HCT116 (cell line): ENCODE results near the gene SNCAIP. TPM values are rescaled to one million over a fixed set of nuclear protein-coding genes. Genes with fewer than 3 reads are reported as not detected.

Source experiments
- ATAC-seq: fragments of 200-7000 bp; cut with Tn5 transposase; 2 replicates; pipeline ENCODE4 v1.9.1; 2020; ENCODE audit warnings: mild to moderate bottlenecking, moderate library complexity
- BruUV-seq: library from RNA; stranded (reverse); fragments of 400-500 nt; replicated peaks from 2 replicates; lab custom pipeline; 2021; lab: Mats Ljungman, UMichigan
- CTCF ChIA-PET: fragments of 300-600 bp; sonication (Branson Sonifier 250); formaldehyde crosslinking; loops from one replicate; lab custom pipeline; 2021; ENCODE audit warnings: antibody characterized with exemption; lab: Charles Lee
- POLR2A ChIA-PET: fragments of 300-600, 350-600 bp; sonication (Branson Sonifier 250); formaldehyde crosslinking; loops from one replicate; lab custom pipeline; 2021; ENCODE audit warnings: antibody characterized with exemption; lab: Charles Lee
- RAD21 ChIA-PET, 2 experiments: fragments of 300-600 bp; sonication (Branson Sonifier 250); formaldehyde crosslinking; loops; one replicate each; lab custom pipeline; 2023; ENCODE audit warnings: low total read pairs in 2 of 2; ENCODE audit not compliant: uncharacterized antibody in 2 of 2, unreplicated experiment in 2 of 2, low non-redundant PET in 1 of 2; lab: Charles Lee
- DNase-seq: peaks from one replicate; pipeline ENCODE4 v3.0.0-alpha.2; 2010; ENCODE audit warnings: low read depth, low spot score
- H2AFZ ChIP-seq: fragments of 200-600 bp; shearing (Covaris generic), sonication (generic); 2 replicates; pipeline ENCODE4 v1.6.1; 2017; ENCODE audit warnings: low read depth, mixed run types, mixed read lengths, antibody characterized with exemption, low read length; ENCODE audit not compliant: poor library complexity, severe bottlenecking
- H3K27ac ChIP-seq: 2 replicates; pipeline ENCODE4 v1.5.1; 2012; ENCODE audit warnings: low read depth, low read length
- H3K27me3 ChIP-seq: fragments of 200-600 bp; sonication (generic); 2 replicates; pipeline ENCODE4 v1.6.1; 2016; ENCODE audit warnings: mixed run types, low read length, mixed read lengths; ENCODE audit not compliant: insufficient read depth
- H3K36me3 ChIP-seq, 2 experiments: fragments of 200-500 bp in 1 of 2; fragments of 200-600 bp in 1 of 2; sonication (Bioruptor generic) in 1 of 2; sonication (generic) in 1 of 2; 2 replicates each; pipeline versions ENCODE4 v1.5.1 to v1.6.1; 2014 to 2016; ENCODE audit warnings: low read length in 2 of 2, inconsistent platforms in 1 of 2, mixed read lengths in 1 of 2, mixed run types in 1 of 2; ENCODE audit not compliant: insufficient read depth in 2 of 2, control insufficient read depth in 1 of 2
- H3K4me1 ChIP-seq, 2 experiments: fragments of 200-600 bp in 1 of 2; sonication (generic) in 1 of 2; 2 replicates each; pipeline versions ENCODE4 v1.5.1 to v1.6.1; 2012 to 2017; ENCODE audit warnings: low read length in 2 of 2, inconsistent platforms in 1 of 2, mild to moderate bottlenecking in 1 of 2, mixed read lengths in 1 of 2, mixed run types in 1 of 2, moderate library complexity in 1 of 2; ENCODE audit not compliant: insufficient read depth in 2 of 2, control insufficient read depth in 1 of 2
- H3K4me2 ChIP-seq: fragments of 200-600 bp; sonication (generic); 2 replicates; pipeline ENCODE4 v1.6.1; 2017; ENCODE audit warnings: mixed run types, low read length, mixed read lengths
- H3K4me3 ChIP-seq, 2 experiments: fragments of 200-600 bp in 1 of 2; sonication (generic) in 1 of 2; replicated peaks in 1 of 2; 2 replicates each; pipeline ENCODE4 v1.5.1; 2011 to 2016; ENCODE audit warnings: low read length in 2 of 2, control low read depth in 1 of 2, low read depth in 1 of 2, mild to moderate bottlenecking in 1 of 2, mixed read lengths in 1 of 2, mixed run types in 1 of 2
- H3K79me2 ChIP-seq: fragments of 200-600 bp; sonication (generic); 2 replicates; pipeline ENCODE4 v1.6.1; 2017; ENCODE audit warnings: mild to moderate bottlenecking, mixed run types, low read length, moderate library complexity, mixed read lengths; ENCODE audit not compliant: insufficient read depth
- H3K9ac ChIP-seq: fragments of 200-600 bp; sonication (generic); 2 replicates; pipeline ENCODE4 v1.6.1; 2016; ENCODE audit warnings: low read length, mixed read lengths
- H3K9me2 ChIP-seq: fragments of 200-600 bp; sonication (generic), shearing (Covaris generic); 2 replicates; pipeline ENCODE4 v1.6.1; 2017; ENCODE audit warnings: mixed run types, mild to moderate bottlenecking, moderate library complexity; ENCODE audit not compliant: insufficient read depth
- H3K9me3 ChIP-seq, 2 experiments: fragments of 200-500 bp in 1 of 2; fragments of 200-600 bp in 1 of 2; sonication (Bioruptor generic) in 1 of 2; sonication (generic) in 1 of 2; 2 replicates each; pipeline ENCODE4 v1.6.1; 2014 to 2017; ENCODE audit warnings: low read length in 2 of 2, mixed read lengths in 2 of 2, inconsistent platforms in 1 of 2, low read depth in 1 of 2, mild to moderate bottlenecking in 1 of 2, mixed run types in 1 of 2, moderate library complexity in 1 of 2; ENCODE audit not compliant: control insufficient read depth in 1 of 2, insufficient read depth in 1 of 2
- H4K20me1 ChIP-seq: fragments of 200-600 bp; sonication (generic), shearing (Covaris generic); 2 replicates; pipeline ENCODE4 v1.6.1; 2017; ENCODE audit warnings: mixed run types, mild to moderate bottlenecking, moderate library complexity; ENCODE audit not compliant: insufficient read depth
- ATF3 ChIP-seq: IDR thresholded peaks from 2 replicates; pipeline ENCODE4 v1.6.1; 2012
- CEBPB ChIP-seq: IDR thresholded peaks from 2 replicates; pipeline ENCODE4 v1.6.1; 2012; ENCODE audit warnings: low read depth
- EGR1 ChIP-seq: IDR thresholded peaks from 2 replicates; pipeline ENCODE4 v1.6.1; 2012; ENCODE audit warnings: low read depth
- ELF1 ChIP-seq: IDR thresholded peaks from 2 replicates; pipeline ENCODE4 v1.6.1; 2012; ENCODE audit warnings: low read depth, borderline replicate concordance
- EZH2phosphoT487 ChIP-seq: fragments of 200-600 bp; IDR thresholded peaks from 2 replicates; pipeline ENCODE4 v1.6.1; 2018; ENCODE audit warnings: antibody characterized with exemption, borderline replicate concordance
- FOSL1 ChIP-seq: IDR thresholded peaks from 2 replicates; pipeline ENCODE4 v1.6.1; 2012; ENCODE audit warnings: low read depth
- MAX ChIP-seq: IDR thresholded peaks from 2 replicates; pipeline ENCODE4 v1.6.1; 2012
- POLR2A ChIP-seq: IDR thresholded peaks from 2 replicates; pipeline ENCODE4 v1.7.0; 2011; ENCODE audit warnings: borderline replicate concordance; ENCODE audit not compliant: insufficient read depth, insufficient read length; ENCODE audit errors: extremely low read depth
- POLR2AphosphoS5 ChIP-seq: IDR thresholded peaks from 2 replicates; pipeline ENCODE4 v1.6.1; 2011; ENCODE audit warnings: mild to moderate bottlenecking, low read depth, low read length, moderate library complexity
- RAD21 ChIP-seq: IDR thresholded peaks from 2 replicates; pipeline ENCODE4 v1.6.1; 2012; ENCODE audit warnings: low read depth, mild to moderate bottlenecking
- SP1 ChIP-seq: IDR thresholded peaks from 2 replicates; pipeline ENCODE4 v1.6.1; 2012; ENCODE audit warnings: low read depth
- SRF ChIP-seq: IDR thresholded peaks from 2 replicates; pipeline ENCODE4 v1.6.1; 2012; ENCODE audit warnings: low read depth
- TCF7L2 ChIP-seq: IDR thresholded peaks from 2 replicates; pipeline ENCODE4 v1.7.0; 2011; ENCODE audit warnings: borderline replicate concordance, inconsistent platforms; ENCODE audit not compliant: insufficient read depth, insufficient read length; ENCODE audit errors: extremely low read depth
- ZFX ChIP-seq: fragments of 450-650 bp; IDR thresholded peaks from 2 replicates; pipeline ENCODE4 v1.6.1; 2017
- ZNF274 ChIP-seq: fragments of 200-500 bp; sonication (Bioruptor generic); IDR thresholded peaks from 2 replicates; pipeline ENCODE4 v1.6.1; 2014; ENCODE audit warnings: mild to moderate bottlenecking, low read depth, low read length, inconsistent platforms
- intact Hi-C: fragments of 100-400 bp; cut with micrococcal nuclease; formaldehyde crosslinking; loops from 2 replicates; pipeline ENCODE4 v1.10.0; 2022
- total RNA-seq: library from RNA; stranded (reverse); gene quantifications from one replicate; pipeline ENCODE4 v1.2.1, GENCODE V29; 2021; ENCODE audit not compliant: unreplicated experiment
- TF ChIP-seq, protein P1 (sequence below): IDR thresholded peaks from 2 replicates; pipeline ENCODE4 v1.6.1; 2011; ENCODE audit warnings: mild to moderate bottlenecking, low read length, moderate library complexity; ENCODE audit not compliant: insufficient replicate concordance; ENCODE audit errors: extremely low read depth
- TF ChIP-seq, protein P2 (sequence below): IDR thresholded peaks from 2 replicates; pipeline ENCODE4 v1.6.1; 2012; ENCODE audit warnings: low read depth
- TF ChIP-seq, protein P3 (sequence below), 3 experiments: fragments of 200-600 bp in 1 of 3; sonication (generic) in 1 of 3; IDR thresholded peaks in 2 of 3; conservative IDR thresholded peaks in 1 of 3; 2 replicates each; pipeline ENCODE4 v1.5.1; 2012 to 2017; ENCODE audit warnings: low read depth in 2 of 3, low read length in 2 of 3, antibody characterized with exemption in 1 of 3, borderline replicate concordance in 1 of 3, control low read depth in 1 of 3, mild to moderate bottlenecking in 1 of 3, mixed read lengths in 1 of 3, mixed run types in 1 of 3, moderate library complexity in 1 of 3; ENCODE audit not compliant: insufficient read depth in 1 of 3

Gene SNCAIP
- total RNA-seq, 1 experiment from 2014 or later = not detected

GRCh38 chr5:122455939-122456338 is 143.9 kb downstream of the SNCAIP start:
- BruUV-seq = no TSS peak
- no peak overlapping the region for H3K4me2 ChIP-seq
- no peaks in the 10 kb centered on the region for H3K9me3 ChIP-seq
- no peak overlapping the region for H3K4me3 ChIP-seq
- intact Hi-C loops = no loop called here
- no peak for DNase-seq
- no peak overlapping the region for H2AFZ ChIP-seq
- RAD21 ChIA-PET = no interaction called here
- no peaks in the 10 kb centered on the region for H3K36me3 ChIP-seq
- no peaks in the 10 kb centered on the region for H3K79me2 ChIP-seq
- POLR2A ChIA-PET = no interaction called here
- H4K20me1 ChIP-seq = no peaks in the 10 kb centered on the region
- H3K27ac ChIP-seq = no peak overlapping the region
- H3K9ac ChIP-seq = no peak overlapping the region
- no peaks in the 10 kb centered on the region for H3K9me2 ChIP-seq
- no peaks in the 10 kb centered on the region for H3K27me3 ChIP-seq
- CTCF ChIA-PET = no interaction called here
- TF ChIP-seq MAX (no peak), ELF1 (no peak), SRF (no peak), EZH2phosphoT487 (no peak), ZFX (no peak), POLR2AphosphoS5 (no peak), SP1 (no peak), RAD21 (no peak), POLR2A (no peak), FOSL1 (no peak), EGR1 (no peak), TCF7L2 (no peak), CEBPB (no peak), ZNF274 (no peak), ATF3 (no peak)
- TF ChIP-seq, protein P1, sequence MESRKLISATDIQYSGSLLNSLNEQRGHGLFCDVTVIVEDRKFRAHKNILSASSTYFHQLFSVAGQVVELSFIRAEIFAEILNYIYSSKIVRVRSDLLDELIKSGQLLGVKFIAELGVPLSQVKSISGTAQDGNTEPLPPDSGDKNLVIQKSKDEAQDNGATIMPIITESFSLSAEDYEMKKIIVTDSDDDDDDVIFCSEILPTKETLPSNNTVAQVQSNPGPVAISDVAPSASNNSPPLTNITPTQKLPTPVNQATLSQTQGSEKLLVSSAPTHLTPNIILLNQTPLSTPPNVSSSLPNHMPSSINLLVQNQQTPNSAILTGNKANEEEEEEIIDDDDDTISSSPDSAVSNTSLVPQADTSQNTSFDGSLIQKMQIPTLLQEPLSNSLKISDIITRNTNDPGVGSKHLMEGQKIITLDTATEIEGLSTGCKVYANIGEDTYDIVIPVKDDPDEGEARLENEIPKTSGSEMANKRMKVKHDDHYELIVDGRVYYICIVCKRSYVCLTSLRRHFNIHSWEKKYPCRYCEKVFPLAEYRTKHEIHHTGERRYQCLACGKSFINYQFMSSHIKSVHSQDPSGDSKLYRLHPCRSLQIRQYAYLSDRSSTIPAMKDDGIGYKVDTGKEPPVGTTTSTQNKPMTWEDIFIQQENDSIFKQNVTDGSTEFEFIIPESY = no peak
- TF ChIP-seq, protein P2, sequence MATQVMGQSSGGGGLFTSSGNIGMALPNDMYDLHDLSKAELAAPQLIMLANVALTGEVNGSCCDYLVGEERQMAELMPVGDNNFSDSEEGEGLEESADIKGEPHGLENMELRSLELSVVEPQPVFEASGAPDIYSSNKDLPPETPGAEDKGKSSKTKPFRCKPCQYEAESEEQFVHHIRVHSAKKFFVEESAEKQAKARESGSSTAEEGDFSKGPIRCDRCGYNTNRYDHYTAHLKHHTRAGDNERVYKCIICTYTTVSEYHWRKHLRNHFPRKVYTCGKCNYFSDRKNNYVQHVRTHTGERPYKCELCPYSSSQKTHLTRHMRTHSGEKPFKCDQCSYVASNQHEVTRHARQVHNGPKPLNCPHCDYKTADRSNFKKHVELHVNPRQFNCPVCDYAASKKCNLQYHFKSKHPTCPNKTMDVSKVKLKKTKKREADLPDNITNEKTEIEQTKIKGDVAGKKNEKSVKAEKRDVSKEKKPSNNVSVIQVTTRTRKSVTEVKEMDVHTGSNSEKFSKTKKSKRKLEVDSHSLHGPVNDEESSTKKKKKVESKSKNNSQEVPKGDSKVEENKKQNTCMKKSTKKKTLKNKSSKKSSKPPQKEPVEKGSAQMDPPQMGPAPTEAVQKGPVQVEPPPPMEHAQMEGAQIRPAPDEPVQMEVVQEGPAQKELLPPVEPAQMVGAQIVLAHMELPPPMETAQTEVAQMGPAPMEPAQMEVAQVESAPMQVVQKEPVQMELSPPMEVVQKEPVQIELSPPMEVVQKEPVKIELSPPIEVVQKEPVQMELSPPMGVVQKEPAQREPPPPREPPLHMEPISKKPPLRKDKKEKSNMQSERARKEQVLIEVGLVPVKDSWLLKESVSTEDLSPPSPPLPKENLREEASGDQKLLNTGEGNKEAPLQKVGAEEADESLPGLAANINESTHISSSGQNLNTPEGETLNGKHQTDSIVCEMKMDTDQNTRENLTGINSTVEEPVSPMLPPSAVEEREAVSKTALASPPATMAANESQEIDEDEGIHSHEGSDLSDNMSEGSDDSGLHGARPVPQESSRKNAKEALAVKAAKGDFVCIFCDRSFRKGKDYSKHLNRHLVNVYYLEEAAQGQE = no peak
- TF ChIP-seq, protein P3, sequence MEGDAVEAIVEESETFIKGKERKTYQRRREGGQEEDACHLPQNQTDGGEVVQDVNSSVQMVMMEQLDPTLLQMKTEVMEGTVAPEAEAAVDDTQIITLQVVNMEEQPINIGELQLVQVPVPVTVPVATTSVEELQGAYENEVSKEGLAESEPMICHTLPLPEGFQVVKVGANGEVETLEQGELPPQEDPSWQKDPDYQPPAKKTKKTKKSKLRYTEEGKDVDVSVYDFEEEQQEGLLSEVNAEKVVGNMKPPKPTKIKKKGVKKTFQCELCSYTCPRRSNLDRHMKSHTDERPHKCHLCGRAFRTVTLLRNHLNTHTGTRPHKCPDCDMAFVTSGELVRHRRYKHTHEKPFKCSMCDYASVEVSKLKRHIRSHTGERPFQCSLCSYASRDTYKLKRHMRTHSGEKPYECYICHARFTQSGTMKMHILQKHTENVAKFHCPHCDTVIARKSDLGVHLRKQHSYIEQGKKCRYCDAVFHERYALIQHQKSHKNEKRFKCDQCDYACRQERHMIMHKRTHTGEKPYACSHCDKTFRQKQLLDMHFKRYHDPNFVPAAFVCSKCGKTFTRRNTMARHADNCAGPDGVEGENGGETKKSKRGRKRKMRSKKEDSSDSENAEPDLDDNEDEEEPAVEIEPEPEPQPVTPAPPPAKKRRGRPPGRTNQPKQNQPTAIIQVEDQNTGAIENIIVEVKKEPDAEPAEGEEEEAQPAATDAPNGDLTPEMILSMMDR (IDR thresholded peaks at IDR 0.05 in 2 of 3, conservative IDR thresholded peaks at IDR 0.05 in 1 of 3; ENCODE audit: borderline replicate concordance in 1 of 3, insufficient read depth in 1 of 3, low read depth in 2 of 3, low read length in 2 of 3) = no peak
- ATAC-seq = no peak
- H3K4me1 ChIP-seq = no peaks in the 10 kb centered on the region
